Fibroblast of lung (primary cell): Measurements from ENCODE around the gene RALBP1.

Experiments used
- EZH2 ChIP-seq: IDR thresholded peaks from 2 replicates; pipeline ENCODE4 v1.5.1; 2012; ENCODE audit warnings: low read length, control low read depth, mild to moderate bottlenecking; ENCODE audit errors: missing control alignments
- TF ChIP-seq, protein P1 (sequence below), 2 donors: IDR thresholded peaks in 1 of 2; conservative IDR thresholded peaks in 1 of 2; 1 replicate in 1 of 2; 2 replicates in 1 of 2; pipeline ENCODE4 v1.5.1; 2011 to 2012; ENCODE audit warnings: low read length in 2 of 2, control low read depth in 1 of 2, inconsistent platforms in 1 of 2, low read depth in 1 of 2, mild to moderate bottlenecking in 1 of 2

GRCh38 chr18:9549405-9549804, 74.1 kb downstream of the RALBP1 start:
- TF ChIP-seq, protein P1, sequence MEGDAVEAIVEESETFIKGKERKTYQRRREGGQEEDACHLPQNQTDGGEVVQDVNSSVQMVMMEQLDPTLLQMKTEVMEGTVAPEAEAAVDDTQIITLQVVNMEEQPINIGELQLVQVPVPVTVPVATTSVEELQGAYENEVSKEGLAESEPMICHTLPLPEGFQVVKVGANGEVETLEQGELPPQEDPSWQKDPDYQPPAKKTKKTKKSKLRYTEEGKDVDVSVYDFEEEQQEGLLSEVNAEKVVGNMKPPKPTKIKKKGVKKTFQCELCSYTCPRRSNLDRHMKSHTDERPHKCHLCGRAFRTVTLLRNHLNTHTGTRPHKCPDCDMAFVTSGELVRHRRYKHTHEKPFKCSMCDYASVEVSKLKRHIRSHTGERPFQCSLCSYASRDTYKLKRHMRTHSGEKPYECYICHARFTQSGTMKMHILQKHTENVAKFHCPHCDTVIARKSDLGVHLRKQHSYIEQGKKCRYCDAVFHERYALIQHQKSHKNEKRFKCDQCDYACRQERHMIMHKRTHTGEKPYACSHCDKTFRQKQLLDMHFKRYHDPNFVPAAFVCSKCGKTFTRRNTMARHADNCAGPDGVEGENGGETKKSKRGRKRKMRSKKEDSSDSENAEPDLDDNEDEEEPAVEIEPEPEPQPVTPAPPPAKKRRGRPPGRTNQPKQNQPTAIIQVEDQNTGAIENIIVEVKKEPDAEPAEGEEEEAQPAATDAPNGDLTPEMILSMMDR (conservative IDR thresholded peaks at IDR 0.05 in 1 of 2, IDR thresholded peaks at IDR 0.05 in 1 of 2; ENCODE audit: low read depth in 1 of 2, low read length in 2 of 2), result no peak
- TF ChIP-seq EZH2, result no peak
